Uterus (tissue), 2 donors: ENCODE data around the gene TMEM141.

Experiments used
- CTCF ChIP-seq, 4 experiments: fragments of 200-600 bp in 2 of 4; fragments of 450-650 bp in 2 of 4; sonication (generic) in 2 of 4; IDR thresholded peaks; one replicate each; pipeline ENCODE4 v1.5.1; 2016 to 2019; ENCODE audit warnings: antibody characterized with exemption in 4 of 4, mild to moderate bottlenecking in 2 of 4, moderate library complexity in 1 of 4
- POLR2A ChIP-seq, 2 donors: fragments of 450-650 bp; IDR thresholded peaks; one replicate each; pipeline ENCODE4 v1.6.1; 2016; ENCODE audit warnings: antibody characterized with exemption in 2 of 2, mild to moderate bottlenecking in 1 of 2, moderate library complexity in 1 of 2

GRCh38 chr9:136796238-136796774 lies 5.2 kb downstream of the TMEM141 start, which contains the start of gene CCDC183:
- TF ChIP-seq POLR2A (IDR thresholded peaks at IDR 0.05) (no peak), CTCF (IDR thresholded peaks at IDR 0.05) (no peak)
